ENCODE measurements around the gene UBE2G2.

GRCh38 chr21:44842721-44843445, 41.3 kb upstream of the UBE2G2 start:
- TF ChIP-seq CTCF (IDR thresholded peaks at IDR 0.05) (no peak), EP300 (IDR thresholded peaks at IDR 0.05; ENCODE audit: low read depth) (no peak)
